ENCODE measurements around the gene TCP11L1. TPM values are rescaled to one million over a fixed set of nuclear protein-coding genes. Genes with fewer than 3 reads are reported as not detected.
"Not testable (repeated sequence)": the region's sequence is repeated elsewhere in the genome, so short reads cannot be mapped to it uniquely, and the experiment has no call there.

Gene TCP11L1
- total RNA-seq, 1 experiment from 2014 or later = 5.2 TPM

DNA sequence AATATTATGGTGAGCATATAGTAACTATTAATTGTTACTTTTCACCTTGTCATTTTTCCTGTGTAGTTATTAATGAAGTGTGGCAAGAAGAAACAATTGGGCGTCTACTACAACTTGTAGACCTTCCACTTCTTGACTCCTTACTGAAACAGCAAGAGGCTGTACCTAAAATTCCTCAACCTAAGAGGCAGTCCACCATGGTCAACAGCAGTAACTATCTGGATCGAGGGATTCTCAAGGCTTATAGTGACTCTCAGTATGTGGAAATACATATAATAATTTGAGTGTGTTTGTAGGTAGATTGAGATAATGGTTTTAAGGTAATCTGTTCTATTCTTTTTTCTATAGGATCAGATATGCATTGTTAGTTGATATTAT lies 10.8 kb upstream of the TCP11L1 start:
- DNase-seq (ENCODE audit: low spot score) = no peak

DNA sequence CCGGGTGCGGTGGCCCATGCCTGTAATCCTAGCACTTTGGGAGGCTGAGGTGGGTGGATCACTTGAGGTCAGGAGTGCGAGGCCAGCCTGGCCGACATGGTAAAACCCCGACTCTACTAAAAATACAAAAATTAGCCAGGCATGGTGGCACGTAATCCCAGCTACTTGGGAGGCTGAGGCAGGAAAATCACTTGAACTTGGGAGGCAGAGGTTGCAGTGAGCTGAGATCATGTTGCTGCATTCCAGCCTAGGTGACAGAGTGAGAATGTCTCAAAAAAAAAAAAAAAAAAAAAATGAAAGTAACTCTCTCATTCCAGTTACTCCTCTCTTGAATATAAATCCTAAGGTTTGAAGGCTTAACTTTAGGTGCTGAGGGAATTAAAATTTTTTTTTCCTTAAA lies 10.2 kb upstream of the TCP11L1 start:
- DNase-seq (ENCODE audit: low spot score) = not testable (repeated sequence)

DNA sequence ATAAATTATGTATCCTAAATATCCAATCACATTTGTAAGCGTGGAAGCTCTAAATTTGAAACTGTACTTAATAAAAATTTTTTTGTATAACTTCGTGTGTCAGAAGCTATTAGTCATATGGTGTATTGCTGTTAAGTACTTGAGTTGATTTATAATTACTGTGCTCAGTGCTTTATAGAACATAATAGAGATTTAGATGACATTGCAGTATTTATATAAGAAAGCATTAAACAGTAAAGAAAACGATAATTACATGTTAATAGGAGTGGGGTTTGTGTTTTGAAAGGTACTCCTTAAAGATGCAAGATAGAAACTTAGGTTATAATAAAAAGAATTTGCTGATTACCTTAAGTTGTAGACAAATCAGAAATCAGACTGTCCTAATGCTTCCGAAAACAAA lies 5.9 kb upstream of the TCP11L1 start:
- no peak for DNase-seq (ENCODE audit: low spot score)

DNA sequence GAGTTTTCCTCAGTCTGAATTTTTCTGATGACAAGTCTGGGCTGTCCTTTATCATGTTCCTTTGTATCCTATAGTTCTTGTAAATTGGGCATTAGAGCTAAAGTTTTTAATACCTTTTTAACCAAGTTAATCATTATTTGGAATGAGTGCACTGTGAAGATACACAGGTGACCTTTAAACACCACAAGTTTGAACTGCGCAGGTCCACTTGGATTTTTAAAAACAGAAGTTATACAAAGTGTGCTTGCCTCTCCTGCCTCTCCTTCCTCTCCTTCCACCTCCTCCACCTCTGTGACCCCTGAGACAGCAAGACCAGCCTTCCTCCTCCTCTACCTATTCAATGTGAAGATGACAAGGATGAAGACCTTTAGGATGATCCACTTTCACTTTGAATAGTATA lies 4.4 kb upstream of the TCP11L1 start:
- no peak for DNase-seq (ENCODE audit: low spot score)

DNA sequence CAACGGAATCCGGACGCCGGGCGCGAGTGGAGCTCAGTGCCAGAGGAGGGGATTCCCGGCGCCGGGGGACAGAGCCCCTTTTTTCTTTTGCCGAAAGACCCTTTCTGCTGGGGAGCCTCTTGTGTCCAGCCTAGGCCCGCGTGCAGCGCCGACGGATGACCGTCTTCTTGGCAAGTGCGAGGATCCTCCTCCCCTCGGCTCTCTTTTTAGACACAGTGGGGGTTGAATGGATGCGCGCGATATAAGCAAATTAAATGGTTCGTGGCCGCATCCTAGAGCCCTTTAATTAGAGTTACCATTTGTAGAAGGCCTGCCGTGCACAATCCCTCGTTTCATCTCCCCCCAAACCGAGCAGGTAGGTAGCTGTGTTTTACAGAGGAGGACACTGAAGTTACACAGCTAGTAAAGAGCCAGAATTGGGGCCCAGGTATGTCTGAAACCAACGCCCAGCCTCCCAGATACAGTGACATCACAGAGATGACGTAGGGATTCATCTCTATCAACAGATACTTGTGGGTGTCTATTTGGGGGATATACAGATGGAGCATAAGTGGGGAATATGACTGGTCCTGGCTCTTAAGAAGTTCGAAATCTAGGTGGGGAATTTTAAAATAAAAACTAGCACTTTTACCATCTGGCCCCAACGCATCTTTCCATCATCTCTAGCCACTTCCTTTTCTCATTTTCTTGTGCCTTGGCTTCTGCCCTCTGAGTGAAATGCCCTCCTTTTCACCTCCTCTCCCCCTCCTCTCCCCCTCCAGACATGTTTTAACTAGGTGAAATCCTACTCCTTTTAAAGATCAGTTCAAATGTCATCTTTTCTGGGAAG lies 875 bp downstream of the TCP11L1 start:
- no peak for DNase-seq (ENCODE audit: low spot score)

DNA sequence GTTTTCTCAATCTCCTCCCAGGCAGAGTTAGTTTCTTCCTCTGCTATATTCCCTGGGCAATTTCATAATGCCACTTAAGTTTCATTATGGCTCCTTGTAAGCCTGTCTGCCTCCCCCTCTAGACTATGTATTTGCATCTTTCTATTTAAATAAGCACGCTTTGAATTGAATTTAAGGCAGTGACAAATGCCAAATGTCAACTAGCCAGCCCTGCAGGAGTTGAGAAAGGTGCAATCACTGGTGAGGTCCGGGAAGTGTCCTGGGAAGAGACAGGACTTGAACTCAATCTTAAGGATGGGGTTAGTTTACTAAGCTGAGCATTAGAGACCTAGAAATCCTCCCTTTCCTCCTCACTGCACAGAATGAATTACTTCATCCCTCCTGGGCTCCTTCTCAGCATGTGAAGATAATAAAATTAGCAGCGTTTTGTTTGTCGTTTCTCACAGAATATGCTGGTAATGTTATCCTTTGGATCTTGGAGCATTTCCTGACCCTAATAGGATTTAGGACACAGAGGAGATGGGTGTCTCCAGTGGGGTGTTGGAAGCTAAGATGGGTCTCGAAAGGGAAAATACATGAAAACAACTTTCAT lies 1.6 kb downstream of the TCP11L1 start:
- no peak for DNase-seq (ENCODE audit: low spot score)

DNA sequence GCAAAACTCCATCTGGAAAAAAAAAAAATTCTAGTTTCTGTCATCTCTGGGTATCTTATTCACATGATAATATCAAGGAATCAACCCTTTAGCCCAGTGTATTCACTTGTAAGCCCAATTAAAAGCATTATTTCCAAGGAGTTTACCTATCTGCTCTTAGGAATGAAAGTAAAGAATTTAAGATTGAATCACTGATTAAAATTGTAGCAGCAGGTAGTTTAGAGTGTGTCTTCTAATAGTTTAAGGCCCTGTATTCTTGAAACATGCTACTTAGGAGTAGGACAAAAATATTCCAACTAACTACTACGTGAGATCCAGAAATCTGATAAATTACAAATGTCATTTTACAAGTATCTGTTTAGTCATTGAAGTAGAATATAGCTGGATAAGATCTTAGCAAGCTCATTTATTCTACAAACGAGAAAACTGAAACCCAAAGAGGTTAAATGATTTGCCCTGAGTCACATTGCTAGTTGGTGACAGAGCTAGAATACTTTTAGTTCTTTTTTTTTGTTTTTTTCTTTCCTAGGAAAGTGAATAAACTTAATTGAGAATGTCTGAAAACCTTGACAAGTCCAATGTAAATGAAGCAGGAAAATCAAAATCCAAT lies 4.0 kb downstream of the TCP11L1 start:
- no peak for DNase-seq (ENCODE audit: low spot score)

DNA sequence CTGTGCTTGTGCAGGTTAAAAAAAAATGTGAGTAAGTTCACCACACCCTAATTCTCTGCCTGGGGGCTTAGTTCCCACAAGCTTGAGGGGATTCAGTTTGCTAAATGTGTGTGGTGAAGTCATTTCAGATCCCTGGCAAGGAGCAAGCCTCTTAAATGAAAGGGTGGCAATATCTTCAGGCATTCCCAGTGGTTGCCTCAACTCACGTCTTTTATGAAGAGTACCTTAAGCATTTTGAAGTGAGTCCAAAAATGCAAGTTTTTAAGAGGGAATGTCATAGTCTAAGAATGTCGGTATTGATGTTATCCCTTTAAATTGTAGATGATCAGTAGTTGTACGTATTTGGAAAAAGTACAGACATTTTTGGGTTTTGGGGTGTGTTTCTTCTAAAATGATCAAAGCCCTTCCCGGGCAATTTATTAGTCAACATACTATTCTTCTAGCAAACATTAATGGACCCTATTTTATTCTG lies 4.9 kb downstream of the TCP11L1 start:
- no peak for DNase-seq (ENCODE audit: low spot score)

DNA sequence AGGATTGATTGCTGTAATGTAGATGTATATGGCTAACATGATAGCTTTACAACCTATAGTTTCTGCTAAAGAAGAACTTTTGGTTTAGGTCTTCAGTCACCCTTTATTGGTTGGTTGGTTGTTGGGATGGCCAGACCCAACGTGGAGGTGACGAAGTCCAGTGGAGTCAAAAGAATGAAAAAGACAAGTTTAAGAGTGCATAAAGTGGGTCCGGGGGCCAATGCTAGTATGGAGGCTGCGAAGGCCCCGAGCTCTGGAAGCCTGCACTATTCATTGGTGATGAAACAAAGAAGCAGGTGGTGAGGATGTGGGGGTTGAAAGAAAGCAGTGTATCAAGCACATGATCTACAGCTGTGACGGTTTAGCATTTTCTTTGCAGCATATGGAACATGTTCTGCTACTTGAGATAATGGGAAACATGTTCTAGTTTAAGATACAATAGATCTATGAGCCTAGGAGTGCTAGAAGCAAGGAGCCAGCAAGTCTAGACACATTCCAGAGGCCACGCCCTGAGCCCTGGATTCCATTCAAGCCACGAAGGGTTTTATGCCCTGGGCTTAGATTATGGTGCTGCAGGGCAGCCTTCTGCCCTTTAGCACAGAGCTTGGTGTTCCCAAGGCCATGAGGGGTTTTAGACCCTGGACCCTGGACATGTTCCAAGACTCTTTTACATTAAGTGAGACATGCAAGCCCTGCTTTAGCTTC lies 6.3 kb downstream of the TCP11L1 start:
- peak; percentile 30 for DNase-seq (ENCODE audit: low spot score)

DNA sequence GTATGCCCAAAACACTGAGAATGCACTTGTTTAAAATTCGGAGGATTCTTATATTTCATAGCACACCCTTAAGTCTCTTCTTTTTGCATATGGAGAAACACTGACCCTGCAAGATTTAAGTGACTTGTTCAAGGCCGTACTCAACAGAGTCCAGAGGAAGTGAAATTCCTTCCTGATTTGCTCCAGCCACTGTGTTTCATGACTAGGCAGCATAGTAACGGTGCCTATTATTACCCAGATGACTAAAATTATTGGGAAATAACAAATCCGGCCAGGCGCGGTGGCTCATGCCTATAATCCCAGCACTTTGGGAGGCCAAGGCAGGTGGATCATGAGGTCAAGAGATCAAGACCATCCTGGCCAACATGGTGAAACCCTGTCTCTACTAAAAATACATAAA lies 9.3 kb downstream of the TCP11L1 start:
- DNase-seq (ENCODE audit: low spot score) = not testable (repeated sequence)

DNA sequence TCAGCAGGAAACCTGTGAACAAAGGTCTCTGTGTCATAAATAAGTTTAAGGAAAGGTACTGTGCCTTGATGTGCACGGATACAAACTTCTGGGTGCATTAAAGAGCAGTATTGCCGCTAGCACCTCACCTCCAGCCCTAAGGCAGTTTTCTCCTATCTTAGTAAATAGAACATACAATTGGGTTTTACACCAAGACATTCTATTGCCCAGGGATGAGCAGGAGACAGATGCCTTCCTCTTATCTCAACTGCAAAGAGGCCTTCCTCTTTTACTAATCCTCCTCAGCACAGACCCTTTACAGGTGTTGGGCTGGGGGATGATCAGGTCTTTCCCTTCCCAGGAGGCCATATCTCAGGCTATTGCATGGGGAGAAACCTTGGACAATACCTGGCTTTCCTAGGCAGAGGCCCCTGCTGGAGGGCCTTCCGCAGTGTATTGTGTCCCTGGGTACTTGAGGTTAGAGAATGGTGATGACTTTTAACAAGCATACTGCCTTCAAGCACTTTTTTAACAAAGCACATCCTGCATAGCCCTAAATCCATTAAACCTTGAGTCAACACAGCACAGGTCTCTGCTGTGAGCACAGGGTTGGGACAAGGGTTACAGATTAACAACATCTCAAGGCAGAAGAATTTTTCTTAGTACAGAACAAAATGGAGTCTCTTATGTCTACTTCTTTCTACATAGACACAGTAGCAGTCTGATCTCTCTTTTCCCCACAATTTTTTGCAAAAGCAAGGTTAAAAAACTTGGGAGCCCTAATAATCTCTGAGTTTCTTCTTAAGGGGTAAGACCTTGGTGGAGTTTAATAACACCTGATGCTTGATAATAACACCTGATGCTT lies 10.4 kb downstream of the TCP11L1 start:
- DNase-seq (ENCODE audit: low spot score) = peak; percentile 40

DNA sequence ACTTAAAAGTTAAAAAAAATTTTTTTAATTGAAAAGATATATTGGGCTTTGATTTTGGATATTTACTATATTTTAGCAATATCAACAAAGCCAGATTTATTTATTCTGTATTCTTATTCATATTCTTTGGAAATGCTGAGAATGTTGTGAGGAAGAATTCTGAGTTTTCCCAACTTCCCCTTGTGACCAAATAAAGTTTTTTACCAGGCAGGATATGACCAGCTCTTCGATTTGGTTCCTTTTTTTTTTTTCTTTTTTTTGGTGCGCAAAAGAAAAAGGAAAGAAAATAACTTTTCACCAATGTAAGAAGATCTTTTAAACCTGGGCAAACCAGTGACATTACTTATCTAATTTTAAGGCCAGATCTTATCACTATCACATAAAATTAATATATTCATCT lies 12.9 kb downstream of the TCP11L1 start:
- DNase-seq (ENCODE audit: low spot score) = no peak

DNA sequence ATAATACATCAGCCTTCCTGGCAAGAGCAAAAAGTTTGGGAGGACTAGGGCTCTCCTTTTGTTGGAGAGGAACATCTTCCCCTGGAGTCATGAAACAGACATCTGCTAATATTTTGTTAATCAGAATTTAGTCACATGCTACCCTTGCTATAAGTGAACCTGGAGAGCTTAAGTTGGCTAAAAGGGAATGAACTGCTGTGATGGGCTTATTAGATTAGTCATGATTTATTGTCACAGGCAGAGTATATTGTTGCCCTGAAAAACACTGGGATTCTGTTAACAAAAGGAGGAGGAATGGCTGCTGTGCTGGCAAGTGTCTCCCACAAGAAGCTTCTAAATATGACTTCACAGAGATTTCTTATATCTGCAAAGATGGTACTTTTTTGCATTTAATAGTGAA lies 16.0 kb downstream of the TCP11L1 start:
- DNase-seq (ENCODE audit: low spot score) = no peak

DNA sequence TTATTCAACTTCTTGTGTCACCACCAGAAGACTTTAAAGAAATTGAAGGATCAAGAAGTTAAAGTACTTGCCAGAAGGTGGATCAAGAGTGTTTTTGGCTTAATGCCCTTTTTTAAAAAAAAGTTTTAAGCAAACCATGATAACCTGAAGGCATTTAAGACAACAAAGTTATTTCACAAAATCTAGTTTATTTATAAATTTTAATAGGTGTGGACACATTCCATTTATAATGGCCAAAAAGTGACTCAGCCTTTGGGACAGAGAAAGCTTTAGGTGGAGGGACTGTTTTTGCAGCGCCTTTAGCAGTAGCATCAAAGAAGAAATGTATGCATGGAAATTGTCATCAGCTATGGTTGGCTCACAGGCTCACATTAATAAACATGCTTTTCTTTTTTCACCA lies 17.9 kb downstream of the TCP11L1 start:
- no peak for DNase-seq (ENCODE audit: low spot score)

DNA sequence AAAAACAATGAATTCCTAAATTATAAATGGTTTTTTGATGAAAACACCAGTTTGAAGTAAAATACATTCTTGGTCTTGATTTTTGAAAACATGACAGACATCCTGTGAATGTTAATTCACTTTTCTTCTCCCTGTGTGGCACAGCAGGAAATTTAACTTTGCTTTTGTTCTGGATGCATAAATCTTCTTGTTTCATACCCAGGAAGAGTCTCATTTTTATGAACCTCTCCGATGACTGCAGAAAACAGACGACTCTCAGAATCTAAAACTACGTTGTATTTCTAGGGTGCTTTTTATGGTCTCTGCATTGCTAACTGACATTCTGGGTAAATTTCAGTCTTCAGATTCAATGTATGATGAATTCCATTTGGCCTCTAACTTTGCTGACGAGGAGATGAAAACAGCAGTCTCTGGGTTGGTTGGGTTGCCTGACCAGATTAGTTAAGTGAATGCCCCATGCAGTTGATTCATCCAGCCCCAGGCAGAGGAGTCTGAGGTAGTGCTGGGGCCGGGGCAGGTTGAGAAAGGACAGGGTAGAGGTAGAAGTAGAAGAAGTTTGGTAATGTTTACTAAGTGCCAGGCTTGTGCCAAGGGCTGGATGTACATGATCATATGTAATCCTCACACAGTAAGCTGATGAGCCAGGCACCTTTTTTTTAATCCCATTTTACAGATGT lies 20.1 kb downstream of the TCP11L1 start:
- no peak for DNase-seq (ENCODE audit: low spot score)

DNA sequence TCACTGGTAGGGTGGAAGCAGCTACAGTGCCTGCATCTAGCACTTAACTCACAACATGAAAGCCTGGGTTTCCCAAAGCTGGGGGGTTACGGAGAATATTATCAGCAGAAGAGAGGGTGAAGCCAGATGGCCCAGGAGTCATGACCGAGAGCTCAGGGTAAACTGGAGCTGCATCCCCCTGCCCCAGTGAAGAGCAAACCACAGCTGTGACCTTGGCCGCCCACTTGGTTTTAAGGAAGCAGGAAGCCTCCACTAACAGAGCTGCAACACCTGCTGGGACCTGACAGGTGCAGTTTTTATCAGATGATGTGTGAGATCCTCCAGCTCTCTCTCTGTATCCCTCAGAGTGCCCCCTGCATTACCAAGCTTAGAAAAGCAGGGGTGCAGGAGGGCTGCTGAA lies 20.9 kb downstream of the TCP11L1 start:
- no peak for DNase-seq (ENCODE audit: low spot score)

DNA sequence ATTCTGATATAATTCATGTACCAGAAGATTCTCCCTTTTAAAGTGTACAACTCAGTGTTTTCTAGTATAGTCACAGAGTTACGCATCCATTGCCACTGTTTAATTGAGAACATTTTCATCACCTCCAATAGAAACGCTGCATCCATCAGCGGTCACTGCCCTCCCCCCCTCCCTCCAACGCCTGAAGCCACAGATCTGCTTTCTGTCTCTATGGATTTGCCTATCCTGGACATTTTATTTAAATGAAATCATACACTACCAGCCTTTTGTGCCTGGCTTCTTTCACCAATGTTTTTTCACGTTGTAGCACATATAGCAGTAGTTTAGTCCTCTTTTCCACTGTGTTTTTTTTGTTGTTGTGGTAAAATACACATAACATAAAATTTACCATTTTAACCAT lies 22.8 kb downstream of the TCP11L1 start:
- DNase-seq (ENCODE audit: low spot score) = no peak

DNA sequence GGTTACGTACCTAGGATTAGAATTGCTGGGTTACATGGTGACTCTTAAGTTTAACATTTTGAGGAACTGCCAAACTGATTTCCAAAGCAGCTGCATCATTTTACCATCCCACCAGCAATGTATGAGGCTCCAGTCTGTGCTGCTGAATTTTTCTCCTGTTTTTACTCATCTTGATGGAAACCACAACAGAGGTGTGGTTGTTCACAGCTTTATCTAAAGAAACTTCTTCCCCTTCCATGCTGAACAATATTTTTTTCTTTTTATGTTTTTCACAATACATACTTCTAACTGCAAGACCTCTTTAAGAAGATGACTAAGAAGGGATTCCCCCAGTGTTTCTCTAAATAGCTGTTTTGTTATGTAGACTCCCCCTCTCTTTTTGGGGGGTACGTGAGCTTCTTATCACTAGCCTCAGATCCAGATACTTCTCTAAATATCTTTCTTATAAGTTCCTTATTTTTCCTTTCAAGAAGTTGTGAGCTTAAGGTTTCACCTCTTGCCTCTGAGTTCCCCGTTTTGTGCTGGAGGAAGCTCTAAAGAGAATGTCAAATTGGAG lies 24.0 kb downstream of the TCP11L1 start:
- no peak for DNase-seq (ENCODE audit: low spot score)

DNA sequence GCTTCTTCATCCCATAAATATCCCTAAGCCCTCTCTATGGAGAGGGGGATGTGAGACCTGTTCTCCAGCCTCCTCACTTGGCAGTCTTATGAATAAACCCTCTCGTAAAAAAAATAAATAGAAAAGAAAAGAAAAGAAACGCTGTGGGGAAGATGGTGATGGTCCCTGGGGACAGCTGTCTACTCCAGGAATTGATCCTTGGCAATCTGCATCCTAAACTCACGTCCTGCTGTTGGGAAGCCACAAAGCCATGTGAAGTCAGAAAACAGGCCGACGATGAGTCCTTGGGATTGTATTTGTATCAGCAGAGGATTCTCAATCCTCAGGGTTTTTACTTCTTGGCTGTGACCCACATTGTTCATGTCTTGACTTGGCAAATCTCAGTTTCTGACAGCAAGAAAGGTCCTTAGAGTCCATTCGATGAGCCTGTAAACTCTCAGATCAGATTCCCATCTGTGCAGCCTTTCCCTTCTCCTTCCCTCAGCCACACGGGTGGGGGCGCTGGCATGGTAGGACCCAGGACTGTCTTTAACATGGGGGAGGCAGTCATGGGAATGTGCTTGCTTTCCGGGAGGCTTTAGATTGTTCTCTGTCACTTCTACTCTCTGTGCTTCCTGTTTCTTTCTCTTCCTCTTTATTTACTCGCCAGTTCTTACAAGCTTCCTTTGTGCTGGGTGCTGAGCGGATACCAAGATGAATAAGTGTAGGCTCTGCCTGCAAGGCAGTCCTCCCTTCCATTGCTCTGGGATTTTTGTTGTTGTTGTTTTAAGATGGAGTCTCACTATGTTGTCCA lies 24.9 kb downstream of the TCP11L1 start:
- DNase-seq (ENCODE audit: low spot score) = no peak

DNA sequence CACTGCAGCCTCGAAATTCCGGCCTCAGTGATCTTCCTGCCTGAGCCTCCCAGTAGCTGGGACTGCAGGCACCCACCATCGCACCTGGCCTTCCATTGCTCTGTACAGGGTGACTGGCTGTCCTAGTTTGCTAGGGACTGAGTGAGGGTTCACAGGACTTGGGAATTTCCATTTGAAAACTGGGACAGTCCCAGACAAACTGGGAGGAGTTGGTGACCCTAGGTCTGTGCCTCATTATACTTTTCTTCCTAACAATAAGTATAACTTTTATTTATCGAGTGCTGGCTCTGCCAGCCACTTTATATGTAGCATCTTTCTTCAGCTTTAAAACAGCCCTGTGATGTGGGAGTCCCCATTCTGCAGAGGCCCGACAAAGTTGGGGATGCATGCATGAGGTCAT lies 25.5 kb downstream of the TCP11L1 start:
- no peak for DNase-seq (ENCODE audit: low spot score)

All from HT-29 (cell line).